Neuronal stem cell (in vitro differentiated cells): Measurements from ENCODE around the gene CST6.

Experiments
- DNase-seq: peaks from one replicate; pipeline ENCODE4 v3.0.0-alpha.2; 2013; ENCODE audit warnings: low spot score
- H2AFZ ChIP-seq: one replicate; pipeline ENCODE4 v1.6.1; 2013; ENCODE audit warnings: mild to moderate bottlenecking, low read length, inconsistent platforms
- H2AK5ac ChIP-seq: 2 replicates; pipeline ENCODE4 v1.6.1; 2013; ENCODE audit warnings: low read depth, mild to moderate bottlenecking, inconsistent platforms, low read length, moderate library complexity, mixed read lengths
- H2BK120ac ChIP-seq: 2 replicates; pipeline ENCODE4 v1.6.1; 2013; ENCODE audit warnings: low read depth, mild to moderate bottlenecking, inconsistent platforms, low read length, moderate library complexity, mixed read lengths
- H2BK12ac ChIP-seq: one replicate; pipeline ENCODE4 v1.6.1; 2013; ENCODE audit warnings: low read length, inconsistent platforms
- H2BK15ac ChIP-seq: 2 replicates; pipeline ENCODE4 v1.6.1; 2013; ENCODE audit warnings: mild to moderate bottlenecking, low read length, inconsistent platforms, mixed read lengths
- H2BK5ac ChIP-seq: one replicate; pipeline ENCODE4 v1.6.1; 2013; ENCODE audit warnings: inconsistent platforms, mild to moderate bottlenecking, low read length, moderate library complexity
- H3K14ac ChIP-seq: one replicate; pipeline ENCODE4 v1.6.1; 2013; ENCODE audit warnings: low read length, inconsistent platforms
- H3K18ac ChIP-seq: 2 replicates; pipeline ENCODE4 v1.6.1; 2013; ENCODE audit warnings: low read length, inconsistent platforms
- H3K23ac ChIP-seq: 2 replicates; pipeline ENCODE4 v1.6.1; 2013; ENCODE audit warnings: low read depth, mild to moderate bottlenecking, mixed read lengths, low read length, inconsistent platforms; ENCODE audit not compliant: poor library complexity
- H3K27ac ChIP-seq: replicated peaks from 3 replicates; pipeline ENCODE4 v1.5.1; 2013; ENCODE audit warnings: low read length, inconsistent platforms
- H3K27me3 ChIP-seq, 3 experiments: 2 replicates each; pipeline ENCODE4 v1.6.1; 2013; ENCODE audit warnings: low read length in 3 of 3, mild to moderate bottlenecking in 2 of 3, inconsistent platforms in 1 of 3, low read depth in 1 of 3, mixed read lengths in 1 of 3, moderate library complexity in 1 of 3; ENCODE audit not compliant: control insufficient read depth in 3 of 3, insufficient read depth in 3 of 3
- H3K36me3 ChIP-seq, 2 donors: replicated peaks in 1 of 2; 2 replicates each; pipeline ENCODE4 v1.6.1; 2013; ENCODE audit warnings: low read length in 2 of 2; ENCODE audit not compliant: control insufficient read depth in 2 of 2, insufficient read depth in 2 of 2
- H3K4ac ChIP-seq: 2 replicates; pipeline ENCODE4 v1.6.1; 2013; ENCODE audit warnings: inconsistent platforms, mild to moderate bottlenecking, low read length, moderate library complexity
- H3K4me1 ChIP-seq, 2 donors: 1 replicate in 1 of 2; 2 replicates in 1 of 2; pipeline ENCODE4 v1.6.1; 2013; ENCODE audit warnings: low read length in 2 of 2, low read depth in 1 of 2; ENCODE audit not compliant: control insufficient read depth in 2 of 2, insufficient read depth in 1 of 2
- H3K4me2 ChIP-seq: one replicate; pipeline ENCODE4 v1.6.1; 2013; ENCODE audit warnings: mild to moderate bottlenecking, low read length, inconsistent platforms; ENCODE audit not compliant: insufficient read depth, poor library complexity, severe bottlenecking
- H3K4me3 ChIP-seq, 2 donors: 2 replicates each; pipeline ENCODE4 v1.5.1; 2013; ENCODE audit warnings: low read length in 2 of 2, mild to moderate bottlenecking in 2 of 2, inconsistent platforms in 1 of 2, moderate library complexity in 1 of 2
- H3K79me1 ChIP-seq: one replicate; pipeline ENCODE4 v1.6.1; 2013; ENCODE audit warnings: low read depth, mild to moderate bottlenecking, inconsistent platforms, low read length, moderate library complexity
- H3K9ac ChIP-seq: one replicate; pipeline ENCODE4 v1.6.1; 2013; ENCODE audit warnings: mild to moderate bottlenecking, low read depth, low read length, inconsistent platforms; ENCODE audit not compliant: poor library complexity
- H3K9me3 ChIP-seq, 2 donors: replicated peaks in 1 of 2; 2 replicates each; pipeline versions ENCODE3 to v1.6.1; 2013; ENCODE audit warnings: low read length in 2 of 2, mild to moderate bottlenecking in 2 of 2, inconsistent platforms in 1 of 2, low read depth in 1 of 2, mixed read lengths in 1 of 2, moderate library complexity in 1 of 2; ENCODE audit not compliant: control insufficient read depth in 2 of 2, insufficient read depth in 1 of 2
- H4K8ac ChIP-seq: one replicate; pipeline ENCODE4 v1.6.1; 2013; ENCODE audit warnings: low read depth, mild to moderate bottlenecking, inconsistent platforms, low read length, moderate library complexity
- H4K91ac ChIP-seq: one replicate; pipeline ENCODE4 v1.6.1; 2013; ENCODE audit warnings: low read length, low read depth, mild to moderate bottlenecking, inconsistent platforms; ENCODE audit not compliant: poor library complexity
- WGBS, 2 donors: extraction: QIAGEN DNeasy Blood & Tissue Kit; methylation state at CpG; one replicate each; pipeline ENCODE4 v1.1.7; 2013; ENCODE audit warnings: missing lambda C conversion rate in 2 of 2, mixed read lengths in 1 of 2; ENCODE audit not compliant: insufficient read length in 2 of 2, insufficient replicate concordance in 1 of 2; ENCODE audit errors: extremely low coverage in 2 of 2; 5-methylcytosine and 5-hydroxymethylcytosine counted together

CST6 gene

GRCh38 chr11:66006891-66007176, 5.0 kb upstream of the CST6 start:
- H3K79me1 ChIP-seq: peaks cover 5% of the 10 kb centered on the region
- H3K9ac ChIP-seq: no peak overlapping the region
- no peak overlapping the region for H3K18ac ChIP-seq
- H2BK5ac ChIP-seq: no peak overlapping the region
- peaks cover 0 to 22% (median 7%) of the 10 kb centered on the region in 3 experiments for H3K27me3 ChIP-seq
- H3K4me2 ChIP-seq: no peak overlapping the region
- H3K23ac ChIP-seq: peak overlapping the region; percentile 8
- DNase-seq: no peak
- H2AK5ac ChIP-seq: no peak overlapping the region
- H4K8ac ChIP-seq: no peak overlapping the region
- no peak overlapping the region for H2BK12ac ChIP-seq
- no peak overlapping the region for H2BK120ac ChIP-seq
- WGBS, 2 donors: no CpG with 5 or more reads among the region's 4 CpGs
- H3K4me1 ChIP-seq: peaks cover 8 to 12% of the 10 kb centered on the region in 2 donors
- no peak overlapping the region for H3K4ac ChIP-seq
- H3K4me3 ChIP-seq: no peak overlapping the region
- no peak overlapping the region for H3K27ac ChIP-seq
- peak overlapping the region; percentile 64 for H4K91ac ChIP-seq
- H2AFZ ChIP-seq: no peak overlapping the region
- no peak overlapping the region for H2BK15ac ChIP-seq
- peaks cover 0 to 2% of the 10 kb centered on the region in 2 donors for H3K9me3 ChIP-seq
- H3K14ac ChIP-seq: no peak overlapping the region
- peaks cover 19 to 28% of the 10 kb centered on the region in 2 donors for H3K36me3 ChIP-seq

- Histone ChIP-seq H3K4me2 (no peak overlapping the region), H3K79me1 (peaks cover 5% of the 10 kb centered on the region), H3K27ac (no peak overlapping the region), H2AK5ac (no peak overlapping the region), H3K4me1 (peaks cover 8 to 12% of the 10 kb centered on the region in 2 donors), H3K4me3 (no peak overlapping the region), H2BK120ac (no peak overlapping the region), H4K8ac (no peak overlapping the region), H2BK15ac (no peak overlapping the region), H2BK5ac (no peak overlapping the region), H3K9ac (no peak overlapping the region), H3K4ac (no peak overlapping the region), H2BK12ac (no peak overlapping the region), H3K9me3 (peaks cover 0 to 2% of the 10 kb centered on the region in 2 donors), H3K36me3 (peaks cover 19 to 28% of the 10 kb centered on the region in 2 donors), H3K27me3 (peaks cover 0 to 25% (median 11%) of the 10 kb centered on the region in 3 experiments), H4K91ac (no peak overlapping the region), H3K23ac (peak overlapping the region; percentile 8), H3K18ac (no peak overlapping the region), H3K14ac (no peak overlapping the region), H2AFZ (no peak overlapping the region)
- no CpG with 5 or more reads among the region's 5 CpGs for WGBS, 2 donors
- DNase-seq: no peak
Measured at GRCh38 chr11:66007201-66007634, 4.6 kb upstream of the CST6 start.

GRCh38 chr11:66008095-66008467, 3.7 kb upstream of the CST6 start:
- no CpG with 5 or more reads among the region's 2 CpGs for WGBS, 2 donors

GRCh38 chr11:66008468-66009101, 3.2 kb upstream of the CST6 start:
- no peak overlapping the region for H4K8ac ChIP-seq
- H3K27me3 ChIP-seq: peaks cover 0 to 38% (median 20%) of the 10 kb centered on the region in 3 experiments
- no peak overlapping the region for H3K23ac ChIP-seq
- H2BK120ac ChIP-seq: no peak overlapping the region
- WGBS, 2 donors: no CpG with 5 or more reads among the region's 10 CpGs
- H3K4ac ChIP-seq: no peak overlapping the region
- no peak overlapping the region for H3K4me3 ChIP-seq
- H4K91ac ChIP-seq: no peak overlapping the region
- H3K14ac ChIP-seq: no peak overlapping the region
- peaks cover 5% of the 10 kb centered on the region for H3K79me1 ChIP-seq
- no peak overlapping the region for H2BK12ac ChIP-seq
- peaks cover 16 to 24% of the 10 kb centered on the region in 2 donors for H3K36me3 ChIP-seq
- H2AFZ ChIP-seq: peak overlapping the region; percentile 78
- no peak overlapping the region for H2BK15ac ChIP-seq
- H3K4me2 ChIP-seq: no peak overlapping the region
- no peak overlapping the region for H2AK5ac ChIP-seq
- no peak overlapping the region for H3K18ac ChIP-seq
- H3K9me3 ChIP-seq: peaks cover 0 to 2% of the 10 kb centered on the region in 2 donors
- peaks cover 5 to 7% of the 10 kb centered on the region in 2 donors for H3K4me1 ChIP-seq
- H3K9ac ChIP-seq: no peak overlapping the region
- H3K27ac ChIP-seq: no peak overlapping the region
- no peak for DNase-seq
- H2BK5ac ChIP-seq: no peak overlapping the region

More at GRCh38 chr11:66008095-66008467, 3.7 kb upstream of the CST6 start:
- Histone ChIP-seq H4K8ac (no peak overlapping the region), H3K4me2 (no peak overlapping the region), H2BK12ac (no peak overlapping the region), H2AK5ac (no peak overlapping the region), H3K18ac (no peak overlapping the region), H4K91ac (no peak overlapping the region), H2BK15ac (no peak overlapping the region), H3K4me1 (peaks cover 10 to 11% of the 10 kb centered on the region in 2 donors), H3K36me3 (peaks cover 19 to 28% of the 10 kb centered on the region in 2 donors), H3K27me3 (peaks cover 0 to 33% (median 16%) of the 10 kb centered on the region in 3 experiments), H2BK120ac (no peak overlapping the region), H2AFZ (no peak overlapping the region), H3K27ac (no peak overlapping the region), H3K9ac (no peak overlapping the region), H3K4me3 (no peak overlapping the region), H3K14ac (no peak overlapping the region), H3K79me1 (peaks cover 5% of the 10 kb centered on the region), H3K9me3 (peaks cover 0 to 2% of the 10 kb centered on the region in 2 donors), H3K4ac (no peak overlapping the region), H2BK5ac (no peak overlapping the region), H3K23ac (no peak overlapping the region)
- DNase-seq: no peak
